RPMI7951 (cell line): ENCODE data around the gene CCDC142. TPM values are rescaled to one million over a fixed set of nuclear protein-coding genes. Genes with fewer than 3 reads are reported as not detected.

Source experiments
- total RNA-seq: library from RNA; depleted of rRNA; stranded (reverse); fragments of >200 nt; shearing (Covaris generic); gene quantifications from 2 replicates; pipeline ENCODE4 v1.2.3, GENCODE V29; 2014; rRNA removed

Gene CCDC142
- total RNA-seq, 1 experiment from 2014 or later, result 14.3 TPM

Other genes starting within 250 kb of the CCDC142 start
- 0.10 TPM in 1 of 2 replicates, not detected in the other for gene SLC4A5, start 139.6 kb downstream of the CCDC142 start, total RNA-seq
- 88.8 and 93.3 TPM in 2 replicates for gene DCTN1, start 102.7 kb downstream of the CCDC142 start, total RNA-seq
- 1.2 and 1.3 TPM in 2 replicates for gene C2orf81, start 61.4 kb downstream of the CCDC142 start, total RNA-seq
- 119 and 120 TPM in 2 replicates for gene WDR54, start 61.3 kb downstream of the CCDC142 start, total RNA-seq
- gene RTKN, start 41.1 kb downstream of the CCDC142 start, total RNA-seq, result 15.1 and 17.7 TPM in 2 replicates
- 15.5 and 27.3 TPM in 2 replicates for gene INO80B, start 27.9 kb downstream of the CCDC142 start, total RNA-seq
- 66.5 and 70.5 TPM in 2 replicates for gene WBP1, start 24.6 kb downstream of the CCDC142 start, total RNA-seq
- gene MOGS, start 17.6 kb downstream of the CCDC142 start, total RNA-seq, result 41.0 and 44.6 TPM in 2 replicates
- 86.4 and 95.5 TPM in 2 replicates for gene MRPL53, start 10.3 kb downstream of the CCDC142 start, total RNA-seq
- gene TTC31, start 83 bp upstream of the CCDC142 start, total RNA-seq, result 17.3 and 17.5 TPM in 2 replicates
- gene LBX2, start 16.6 kb upstream of the CCDC142 start, total RNA-seq, result 6.7 and 10.6 TPM in 2 replicates
- gene PCGF1, start 24.7 kb upstream of the CCDC142 start, total RNA-seq, result 42.3 and 44.7 TPM in 2 replicates
- gene TLX2, start 31.5 kb upstream of the CCDC142 start, total RNA-seq, result 4.2 and 5.5 TPM in 2 replicates
- 0.20 and 0.36 TPM in 2 replicates for gene DQX1, start 43.2 kb upstream of the CCDC142 start, total RNA-seq
- gene AUP1, start 46.7 kb upstream of the CCDC142 start, total RNA-seq, result 132 and 144 TPM in 2 replicates
- gene HTRA2, start 46.9 kb upstream of the CCDC142 start, total RNA-seq, result 70.3 and 71.4 TPM in 2 replicates
- 93.6 and 108 TPM in 2 replicates for gene LOXL3, start 70.9 kb upstream of the CCDC142 start, total RNA-seq
- gene DOK1, start 71.7 kb upstream of the CCDC142 start, total RNA-seq, result 1.8 and 3.1 TPM in 2 replicates
- 0.36 TPM in 1 of 2 replicates, not detected in the other for gene M1AP, start 165.3 kb upstream of the CCDC142 start, total RNA-seq
- gene SEMA4F, start 171.2 kb upstream of the CCDC142 start, total RNA-seq, result 6.4 and 7.1 TPM in 2 replicates